Measurements from ENCODE around the gene MED27. TPM values are rescaled to one million over a fixed set of nuclear protein-coding genes. Genes with fewer than 3 reads are reported as not detected.

The MED27 gene
- total RNA-seq, 4 donors from 2014 or later: 8.2 to 18.9 (median 11.8) TPM

GRCh38 chr9:131986576-131986975 lies 93.1 kb downstream of the MED27 start:
- Histone ChIP-seq H3K27me3 (no peaks in the 10 kb centered on the region), H3K27ac (no peak overlapping the region), H3K9me3 (no peaks in the 10 kb centered on the region), H3K4me1 (peaks cover 0 to 3% (median 0%) of the 10 kb centered on the region in 4 donors), H3K4me3 (no peak overlapping the region), H3K36me3 (no peaks in the 10 kb centered on the region)
- TF ChIP-seq CTCF (IDR thresholded peaks at IDR 0.05) (no peak), POLR2A (IDR thresholded peaks at IDR 0.05) (no peak), EP300 (IDR thresholded peaks at IDR 0.05) (no peak)
- no peak for DNase-seq (ENCODE audit: low spot score in 2 of 2)
- 93% methylated on average over 4 of the region's 4 CpGs for WGBS, 2 donors

- Histone ChIP-seq H3K27me3 (no peaks in the 10 kb centered on the region), H3K4me1 (peaks cover 0 to 8% (median 0%) of the 10 kb centered on the region in 4 donors), H3K9me3 (no peaks in the 10 kb centered on the region), H3K27ac (no peak overlapping the region), H3K4me3 (no peak overlapping the region), H3K36me3 (no peaks in the 10 kb centered on the region)
- 98% methylated on average over 3 of the region's 3 CpGs for WGBS, 2 donors
- no peak for TF ChIP-seq CTCF (IDR thresholded peaks at IDR 0.05)
- no peak for TF ChIP-seq EP300 (IDR thresholded peaks at IDR 0.05)
- TF ChIP-seq POLR2A (IDR thresholded peaks at IDR 0.05): no peak
- no peak for DNase-seq (ENCODE audit: low spot score in 2 of 2)
Measured at GRCh38 chr9:131986089-131986488, 93.6 kb downstream of the MED27 start.

- whole genome bisulfite sequencing, 2 donors: 95 to 100% methylated on average over 1 of the region's 1 CpG
- H3K27ac ChIP-seq: no peak overlapping the region
- no peaks in the 10 kb centered on the region for H3K27me3 ChIP-seq
- no peaks in the 10 kb centered on the region for H3K36me3 ChIP-seq
- peaks cover 0 to 18% (median 0%) of the 10 kb centered on the region in 4 donors for H3K4me1 ChIP-seq
- TF ChIP-seq EP300 (IDR thresholded peaks at IDR 0.05) (no peak), CTCF (IDR thresholded peaks at IDR 0.05) (no peak), POLR2A (IDR thresholded peaks at IDR 0.05) (no peak)
- no peak overlapping the region for H3K4me3 ChIP-seq
- DNase-seq (ENCODE audit: low spot score in 2 of 2): no peak
- H3K9me3 ChIP-seq: no peaks in the 10 kb centered on the region
Measured at GRCh38 chr9:131984564-131984963, 95.1 kb downstream of the MED27 start.

- H3K36me3 ChIP-seq: no peaks in the 10 kb centered on the region
- H3K27me3 ChIP-seq: no peaks in the 10 kb centered on the region
- H3K9me3 ChIP-seq: no peaks in the 10 kb centered on the region
- no peak overlapping the region for H3K27ac ChIP-seq
- no peak for DNase-seq (ENCODE audit: low spot score in 2 of 2)
- peaks cover 0 to 18% (median 0%) of the 10 kb centered on the region in 4 donors for H3K4me1 ChIP-seq
- H3K4me3 ChIP-seq: no peak overlapping the region
- WGBS, 2 donors: 77 to 78% methylated on average over 5 of the region's 5 CpGs
- TF ChIP-seq CTCF (IDR thresholded peaks at IDR 0.05) (no peak), POLR2A (IDR thresholded peaks at IDR 0.05) (no peak), EP300 (IDR thresholded peaks at IDR 0.05) (no peak)
Measured at GRCh38 chr9:131982671-131983239, 96.9 kb downstream of the MED27 start.

- H3K4me3 ChIP-seq: no peak overlapping the region
- peaks cover 0 to 18% (median 0%) of the 10 kb centered on the region in 4 donors for H3K4me1 ChIP-seq
- WGBS, 2 donors: 85 to 91% methylated on average over 4 of the region's 4 CpGs
- no peaks in the 10 kb centered on the region for H3K9me3 ChIP-seq
- no peaks in the 10 kb centered on the region for H3K27me3 ChIP-seq
- DNase-seq (ENCODE audit: low spot score in 2 of 2): no peak
- H3K27ac ChIP-seq: no peak overlapping the region
- TF ChIP-seq EP300 (IDR thresholded peaks at IDR 0.05) (no peak), POLR2A (IDR thresholded peaks at IDR 0.05) (no peak), CTCF (IDR thresholded peaks at IDR 0.05) (no peak)
- H3K36me3 ChIP-seq: no peaks in the 10 kb centered on the region
Measured at GRCh38 chr9:131982102-131982501, 97.6 kb downstream of the MED27 start.
